Neural cell (in vitro differentiated cells): ENCODE measurements around the gene ENO3. TPM values are rescaled to one million over a fixed set of nuclear protein-coding genes. Genes with fewer than 3 reads are reported as not detected.

Source experiments
- H2AFZ ChIP-seq: fragments of 200-600, 300-800 bp; sonication (generic), shearing (Covaris generic); 2 replicates; pipeline ENCODE4 v1.6.0; 2014; ENCODE audit warnings: low read depth, mild to moderate bottlenecking, antibody characterized with exemption, low read length, moderate library complexity
- H3F3A ChIP-seq: fragments of 200-600 bp; shearing (Covaris generic); 2 replicates; pipeline ENCODE4 v1.6.1; 2016; ENCODE audit warnings: mild to moderate bottlenecking, moderate library complexity, mixed read lengths, antibody characterized with exemption, low read length; ENCODE audit not compliant: insufficient read depth, poor library complexity, severe bottlenecking
- H3K27ac ChIP-seq: fragments of 200-600, 300-800 bp; sonication (generic), shearing (Covaris generic); 2 replicates; pipeline ENCODE4 v1.5.1; 2014; ENCODE audit warnings: mild to moderate bottlenecking, low read length, moderate library complexity
- H3K27me3 ChIP-seq: fragments of 300-800, 200-600 bp; sonication (generic), shearing (Covaris generic); 2 replicates; pipeline ENCODE4 v1.6.0; 2014; ENCODE audit warnings: mild to moderate bottlenecking, low read depth, low read length, moderate library complexity; ENCODE audit not compliant: insufficient read depth
- H3K36me3 ChIP-seq: fragments of 300-800, 200-600 bp; sonication (generic), shearing (Covaris generic); 2 replicates; pipeline ENCODE4 v1.5.1; 2014; ENCODE audit warnings: mild to moderate bottlenecking, antibody characterized with exemption, low read length, moderate library complexity; ENCODE audit not compliant: insufficient read depth
- H3K4me2 ChIP-seq: fragments of 300-800, 200-600 bp; sonication (generic), shearing (Covaris generic); 2 replicates; pipeline ENCODE4 v1.6.0; 2014; ENCODE audit warnings: mild to moderate bottlenecking, low read length
- H3K4me3 ChIP-seq: fragments of 300-800, 200-600 bp; sonication (generic), shearing (Covaris generic); 2 replicates; pipeline ENCODE4 v1.5.1; 2014; ENCODE audit warnings: mild to moderate bottlenecking, low read length, moderate library complexity
- H3K79me2 ChIP-seq: fragments of 200-600 bp; shearing (Covaris generic); replicated peaks from 2 replicates; pipeline ENCODE4 v1.6.0; 2014; ENCODE audit warnings: mild to moderate bottlenecking, low read length, moderate library complexity; ENCODE audit not compliant: insufficient read depth
- H3K9ac ChIP-seq: fragments of 300-800, 200-600 bp; sonication (generic), shearing (Covaris generic); 2 replicates; pipeline ENCODE4 v1.6.1; 2016; ENCODE audit warnings: mild to moderate bottlenecking, low read length, mixed read lengths
- H3K9me2 ChIP-seq: fragments of 200-600 bp; shearing (Covaris generic); 2 replicates; pipeline ENCODE4 v1.6.1; 2016; ENCODE audit warnings: mild to moderate bottlenecking, low read length, mixed read lengths; ENCODE audit not compliant: insufficient read depth
- H3K9me3 ChIP-seq: fragments of 200-600, 300-800 bp; sonication (generic), shearing (Covaris generic); 2 replicates; pipeline ENCODE4 v1.6.1; 2016; ENCODE audit warnings: mild to moderate bottlenecking, mixed run types, low read length, moderate library complexity, mixed read lengths
- H4K20me1 ChIP-seq: fragments of 200-600 bp; shearing (Covaris generic); 2 replicates; pipeline ENCODE4 v1.6.1; 2016; ENCODE audit warnings: mild to moderate bottlenecking, mixed run types; ENCODE audit not compliant: insufficient read depth
- EP300 ChIP-seq: fragments of 450-650 bp; conservative IDR thresholded peaks from 2 replicates; pipeline ENCODE4 v1.6.1; 2014; ENCODE audit warnings: antibody characterized with exemption, mild to moderate bottlenecking, moderate library complexity; ENCODE audit not compliant: poor library complexity, severe bottlenecking
- EZH2 ChIP-seq: fragments of 200-600, 300-800 bp; shearing (Covaris generic), sonication (generic); IDR thresholded peaks from 2 replicates; pipeline ENCODE4 v1.6.1; 2014; ENCODE audit warnings: antibody characterized with exemption, low read length, borderline replicate concordance, mild to moderate bottlenecking; ENCODE audit not compliant: insufficient read depth, poor library complexity, severe bottlenecking
- MXI1 ChIP-seq: fragments of 450-650 bp; conservative IDR thresholded peaks from 2 replicates; pipeline ENCODE4 v1.6.1; 2014; ENCODE audit warnings: antibody characterized with exemption, mild to moderate bottlenecking; ENCODE audit not compliant: poor library complexity, severe bottlenecking
- POLR2AphosphoS5 ChIP-seq: IDR thresholded peaks from 2 replicates; pipeline ENCODE4 v1.6.1; 2012
- RAD21 ChIP-seq: fragments of 450-650 bp; conservative IDR thresholded peaks from 2 replicates; pipeline ENCODE4 v1.6.1; 2014; ENCODE audit warnings: antibody characterized with exemption, mild to moderate bottlenecking, moderate library complexity
- SMC3 ChIP-seq: fragments of 450-650 bp; conservative IDR thresholded peaks from 2 replicates; pipeline ENCODE4 v1.6.1; 2014; ENCODE audit warnings: antibody characterized with exemption, mild to moderate bottlenecking, moderate library complexity; ENCODE audit not compliant: poor library complexity
- TAF1 ChIP-seq: IDR thresholded peaks from 2 replicates; pipeline ENCODE4 v1.6.1; 2012; ENCODE audit warnings: low read depth
- polyA plus RNA-seq: library from polyadenylated mRNA; depleted of rRNA; stranded (reverse); fragments of >200 nt; gene quantifications from 2 replicates; pipeline ENCODE4 v1.2.3, GENCODE V29; 2014
- TF ChIP-seq, protein P1 (sequence below): fragments of 450-650 bp; IDR thresholded peaks from 2 replicates; pipeline ENCODE4 v1.5.1; 2014; ENCODE audit warnings: antibody characterized with exemption, mild to moderate bottlenecking, moderate library complexity; ENCODE audit not compliant: poor library complexity, severe bottlenecking
- TF ChIP-seq, protein P2 (sequence below): IDR thresholded peaks from 2 replicates; pipeline ENCODE4 v1.6.1; 2012; ENCODE audit warnings: borderline replicate concordance

ENO3 gene
- polyA plus RNA-seq, 1 donor from 2014 or later = 2.3 TPM

DNA sequence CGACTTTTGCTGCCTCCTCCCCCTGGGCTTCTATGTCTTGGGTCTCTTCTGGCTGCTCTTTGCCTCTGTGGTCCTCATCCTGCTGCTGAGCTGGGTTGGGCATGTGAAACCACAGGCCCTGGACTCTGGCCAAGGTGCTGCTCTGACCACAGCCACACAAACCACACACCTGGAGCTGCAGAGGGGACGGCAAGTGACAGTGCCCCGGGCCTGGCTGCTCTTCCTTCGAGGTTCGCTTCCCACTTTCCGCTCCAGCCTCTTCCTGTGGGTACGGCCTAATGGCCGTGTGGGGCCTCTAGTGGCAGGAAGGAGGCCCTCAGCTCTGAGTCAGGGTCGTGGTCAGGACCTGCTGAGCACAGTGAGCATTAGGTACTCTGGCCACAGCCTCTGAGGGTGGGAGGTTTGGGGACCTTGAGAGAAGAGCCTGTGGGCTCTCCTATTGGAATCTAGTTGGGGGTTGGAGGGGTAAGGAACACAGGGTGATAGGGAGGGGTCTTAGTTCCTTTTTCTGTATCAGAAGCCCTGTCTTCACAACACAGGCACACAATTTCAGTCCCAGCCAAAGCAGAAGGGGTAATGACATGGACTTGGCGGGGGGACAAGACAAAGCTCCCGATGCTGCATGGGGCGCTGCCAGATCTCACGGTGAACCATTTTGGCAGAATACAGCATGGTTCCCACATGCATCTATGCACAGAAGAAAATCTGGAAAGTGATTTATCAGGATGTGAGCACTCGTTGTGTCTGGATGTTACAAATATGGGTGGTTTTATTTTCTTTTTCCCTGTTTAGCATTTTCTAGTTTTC, 16.5 kb upstream of the ENO3 start:
- H3K4me3 ChIP-seq = no peak overlapping the region
- H4K20me1 ChIP-seq = no peaks in the 10 kb centered on the region
- peaks cover 10% of the 10 kb centered on the region for H3K79me2 ChIP-seq
- H3K27ac ChIP-seq = no peak overlapping the region
- H2AFZ ChIP-seq = no peak overlapping the region
- H3K9me2 ChIP-seq = no peaks in the 10 kb centered on the region
- no peak for TF ChIP-seq EZH2
- TF ChIP-seq TAF1 = no peak
- no peak for TF ChIP-seq MXI1
- H3K9ac ChIP-seq = no peak overlapping the region
- no peaks in the 10 kb centered on the region for H3K9me3 ChIP-seq
- H3K27me3 ChIP-seq = no peaks in the 10 kb centered on the region
- no peak overlapping the region for H3K4me2 ChIP-seq
- H3K36me3 ChIP-seq = no peaks in the 10 kb centered on the region
- no peaks in the 10 kb centered on the region for H3F3A ChIP-seq

DNA sequence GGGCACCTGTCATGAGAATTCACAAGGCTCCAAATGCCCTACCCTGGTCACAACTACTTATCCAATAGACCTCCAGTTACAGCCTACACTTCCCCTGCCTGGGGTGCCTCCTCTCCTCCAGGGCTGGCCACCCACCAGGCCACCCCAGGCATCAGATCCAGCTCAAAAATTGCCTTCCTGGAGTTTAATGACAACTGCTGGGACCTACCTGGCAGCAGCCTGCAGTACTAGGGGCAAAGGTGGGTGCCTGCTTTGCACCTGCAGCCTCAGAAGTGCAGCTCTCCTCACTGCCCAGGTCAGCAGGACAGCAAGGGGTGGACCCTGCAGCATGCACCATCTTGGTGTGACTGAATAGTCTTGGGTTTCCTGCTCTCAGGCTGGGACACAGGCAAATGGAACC, 15.3 kb upstream of the ENO3 start:
- H3K79me2 ChIP-seq = peaks cover 11% of the 10 kb centered on the region

More for the DNA sequence above, 15.3 kb upstream of the ENO3 start:
- Histone ChIP-seq H3K27me3 (no peaks in the 10 kb centered on the region), H3K9ac (no peak overlapping the region), H3K4me2 (no peak overlapping the region), H3K4me3 (no peak overlapping the region), H3K27ac (no peak overlapping the region), H3K36me3 (no peaks in the 10 kb centered on the region), H3F3A (no peaks in the 10 kb centered on the region), H4K20me1 (no peaks in the 10 kb centered on the region), H3K9me3 (no peaks in the 10 kb centered on the region), H3K9me2 (no peaks in the 10 kb centered on the region), H2AFZ (no peak overlapping the region)
- TF ChIP-seq MXI1 = no peak
- TF ChIP-seq, protein P1, sequence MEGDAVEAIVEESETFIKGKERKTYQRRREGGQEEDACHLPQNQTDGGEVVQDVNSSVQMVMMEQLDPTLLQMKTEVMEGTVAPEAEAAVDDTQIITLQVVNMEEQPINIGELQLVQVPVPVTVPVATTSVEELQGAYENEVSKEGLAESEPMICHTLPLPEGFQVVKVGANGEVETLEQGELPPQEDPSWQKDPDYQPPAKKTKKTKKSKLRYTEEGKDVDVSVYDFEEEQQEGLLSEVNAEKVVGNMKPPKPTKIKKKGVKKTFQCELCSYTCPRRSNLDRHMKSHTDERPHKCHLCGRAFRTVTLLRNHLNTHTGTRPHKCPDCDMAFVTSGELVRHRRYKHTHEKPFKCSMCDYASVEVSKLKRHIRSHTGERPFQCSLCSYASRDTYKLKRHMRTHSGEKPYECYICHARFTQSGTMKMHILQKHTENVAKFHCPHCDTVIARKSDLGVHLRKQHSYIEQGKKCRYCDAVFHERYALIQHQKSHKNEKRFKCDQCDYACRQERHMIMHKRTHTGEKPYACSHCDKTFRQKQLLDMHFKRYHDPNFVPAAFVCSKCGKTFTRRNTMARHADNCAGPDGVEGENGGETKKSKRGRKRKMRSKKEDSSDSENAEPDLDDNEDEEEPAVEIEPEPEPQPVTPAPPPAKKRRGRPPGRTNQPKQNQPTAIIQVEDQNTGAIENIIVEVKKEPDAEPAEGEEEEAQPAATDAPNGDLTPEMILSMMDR = no peak
- TF ChIP-seq, protein P2, sequence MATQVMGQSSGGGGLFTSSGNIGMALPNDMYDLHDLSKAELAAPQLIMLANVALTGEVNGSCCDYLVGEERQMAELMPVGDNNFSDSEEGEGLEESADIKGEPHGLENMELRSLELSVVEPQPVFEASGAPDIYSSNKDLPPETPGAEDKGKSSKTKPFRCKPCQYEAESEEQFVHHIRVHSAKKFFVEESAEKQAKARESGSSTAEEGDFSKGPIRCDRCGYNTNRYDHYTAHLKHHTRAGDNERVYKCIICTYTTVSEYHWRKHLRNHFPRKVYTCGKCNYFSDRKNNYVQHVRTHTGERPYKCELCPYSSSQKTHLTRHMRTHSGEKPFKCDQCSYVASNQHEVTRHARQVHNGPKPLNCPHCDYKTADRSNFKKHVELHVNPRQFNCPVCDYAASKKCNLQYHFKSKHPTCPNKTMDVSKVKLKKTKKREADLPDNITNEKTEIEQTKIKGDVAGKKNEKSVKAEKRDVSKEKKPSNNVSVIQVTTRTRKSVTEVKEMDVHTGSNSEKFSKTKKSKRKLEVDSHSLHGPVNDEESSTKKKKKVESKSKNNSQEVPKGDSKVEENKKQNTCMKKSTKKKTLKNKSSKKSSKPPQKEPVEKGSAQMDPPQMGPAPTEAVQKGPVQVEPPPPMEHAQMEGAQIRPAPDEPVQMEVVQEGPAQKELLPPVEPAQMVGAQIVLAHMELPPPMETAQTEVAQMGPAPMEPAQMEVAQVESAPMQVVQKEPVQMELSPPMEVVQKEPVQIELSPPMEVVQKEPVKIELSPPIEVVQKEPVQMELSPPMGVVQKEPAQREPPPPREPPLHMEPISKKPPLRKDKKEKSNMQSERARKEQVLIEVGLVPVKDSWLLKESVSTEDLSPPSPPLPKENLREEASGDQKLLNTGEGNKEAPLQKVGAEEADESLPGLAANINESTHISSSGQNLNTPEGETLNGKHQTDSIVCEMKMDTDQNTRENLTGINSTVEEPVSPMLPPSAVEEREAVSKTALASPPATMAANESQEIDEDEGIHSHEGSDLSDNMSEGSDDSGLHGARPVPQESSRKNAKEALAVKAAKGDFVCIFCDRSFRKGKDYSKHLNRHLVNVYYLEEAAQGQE = no peak
- no peak for TF ChIP-seq SMC3
- no peak for TF ChIP-seq EZH2
- TF ChIP-seq TAF1 = no peak
- TF ChIP-seq RAD21 = no peak
- no peak for TF ChIP-seq EP300
- TF ChIP-seq POLR2AphosphoS5 = no peak
